ENCODE measurements around the gene IGBP1. TPM values are rescaled to one million over a fixed set of nuclear protein-coding genes. Genes with fewer than 3 reads are reported as not detected.

IGBP1 gene
- total RNA-seq, 2 donors from 2014 or later = 45.0 to 46.5 TPM

DNA sequence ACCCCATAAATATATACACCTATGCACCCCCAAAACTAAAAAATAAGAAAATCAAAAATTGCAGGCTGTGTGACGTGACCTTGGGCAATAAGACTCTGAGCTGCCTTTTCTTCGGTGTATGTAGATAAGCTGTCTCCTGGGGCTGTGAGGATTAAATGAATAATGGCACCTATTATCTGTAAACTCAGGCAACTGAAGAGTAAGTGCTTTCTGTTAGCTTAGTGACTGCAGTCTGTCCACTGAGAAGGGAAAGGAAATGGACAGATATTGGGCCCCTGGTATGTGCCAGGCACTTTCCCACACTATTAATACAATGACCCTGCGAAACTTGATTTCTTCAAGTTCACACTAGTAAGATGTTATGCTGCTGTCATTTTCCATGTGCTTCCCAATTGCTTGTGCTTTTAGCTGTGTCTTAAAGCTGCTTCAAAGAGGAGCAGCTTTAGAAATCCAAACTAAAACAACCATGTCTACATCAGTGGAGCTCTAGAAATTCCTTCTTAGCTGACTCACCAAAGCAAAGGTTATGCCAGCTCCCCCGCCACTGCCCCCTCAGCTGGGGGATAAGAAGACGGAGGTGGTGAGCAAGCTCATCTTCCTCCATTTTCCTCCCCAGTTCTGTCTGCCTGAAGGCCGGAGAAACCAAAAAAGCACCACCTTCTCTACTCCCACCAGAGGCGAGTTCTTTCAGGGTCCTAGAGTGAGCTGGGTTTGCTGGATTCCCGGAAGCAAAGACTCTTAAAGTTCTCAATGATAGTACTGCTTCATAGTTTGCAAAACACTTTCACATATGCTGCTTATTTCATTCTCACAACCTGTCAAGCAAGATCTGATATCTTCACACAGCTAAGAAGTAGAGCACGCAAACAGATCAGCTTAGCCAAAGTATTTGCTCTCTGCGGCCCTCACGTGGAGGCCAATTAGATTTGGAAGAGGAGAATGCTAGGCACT lies 35.3 kb downstream of the IGBP1 start:
- TF ChIP-seq, protein P1, sequence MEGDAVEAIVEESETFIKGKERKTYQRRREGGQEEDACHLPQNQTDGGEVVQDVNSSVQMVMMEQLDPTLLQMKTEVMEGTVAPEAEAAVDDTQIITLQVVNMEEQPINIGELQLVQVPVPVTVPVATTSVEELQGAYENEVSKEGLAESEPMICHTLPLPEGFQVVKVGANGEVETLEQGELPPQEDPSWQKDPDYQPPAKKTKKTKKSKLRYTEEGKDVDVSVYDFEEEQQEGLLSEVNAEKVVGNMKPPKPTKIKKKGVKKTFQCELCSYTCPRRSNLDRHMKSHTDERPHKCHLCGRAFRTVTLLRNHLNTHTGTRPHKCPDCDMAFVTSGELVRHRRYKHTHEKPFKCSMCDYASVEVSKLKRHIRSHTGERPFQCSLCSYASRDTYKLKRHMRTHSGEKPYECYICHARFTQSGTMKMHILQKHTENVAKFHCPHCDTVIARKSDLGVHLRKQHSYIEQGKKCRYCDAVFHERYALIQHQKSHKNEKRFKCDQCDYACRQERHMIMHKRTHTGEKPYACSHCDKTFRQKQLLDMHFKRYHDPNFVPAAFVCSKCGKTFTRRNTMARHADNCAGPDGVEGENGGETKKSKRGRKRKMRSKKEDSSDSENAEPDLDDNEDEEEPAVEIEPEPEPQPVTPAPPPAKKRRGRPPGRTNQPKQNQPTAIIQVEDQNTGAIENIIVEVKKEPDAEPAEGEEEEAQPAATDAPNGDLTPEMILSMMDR (conservative IDR thresholded peaks at IDR 0.05) = no peak

DNA sequence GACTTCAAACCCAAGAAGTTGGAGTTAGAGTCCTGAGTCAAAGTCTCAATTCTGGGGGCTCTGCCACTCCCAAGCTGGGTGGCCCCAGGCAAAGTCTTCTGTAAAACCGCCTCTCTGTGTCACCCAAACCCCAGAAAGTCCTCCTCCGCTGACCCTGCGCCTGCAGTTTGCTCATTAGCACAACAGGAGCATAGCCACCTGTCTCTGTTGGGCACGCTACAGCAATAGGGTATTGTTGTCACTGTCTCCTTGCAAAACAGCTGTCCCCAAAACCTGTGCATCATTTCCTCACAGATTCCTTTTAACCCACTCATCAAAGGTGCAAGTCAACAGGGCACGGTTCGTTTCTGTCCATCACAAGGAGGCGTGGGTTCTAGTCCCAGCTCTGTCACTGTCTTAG lies 36.0 kb downstream of the IGBP1 start:
- H3K4me1 ChIP-seq (ENCODE audit: control insufficient read depth, insufficient read depth, low read length) = no peaks in the 10 kb centered on the region
- H3K27ac ChIP-seq (ENCODE audit: low read depth, low read length) = no peak overlapping the region
- Mint-ChIP-seq H3K4me3 (no peak overlapping the region), H3K9me3 (peaks cover 48% of the 10 kb centered on the region), H3K27me3 (ENCODE audit: insufficient read depth) (no peaks in the 10 kb centered on the region), H3K36me3 (ENCODE audit: low read depth) (peaks cover 21% of the 10 kb centered on the region), H3K4me1 (peaks cover 29% of the 10 kb centered on the region), H3K27ac (peak overlapping the region; percentile 80)
- H3K9ac ChIP-seq (ENCODE audit: extremely low read depth, low read length, poor library complexity, severe bottlenecking) = no peak overlapping the region
- TF ChIP-seq, protein P1 (conservative IDR thresholded peaks at IDR 0.05) = no peak
- no peak overlapping the region for H3K4me3 ChIP-seq (ENCODE audit: low read length)
- H3K27me3 ChIP-seq (ENCODE audit: control insufficient read depth, insufficient read depth, low read length, poor library complexity, severe bottlenecking) = no peaks in the 10 kb centered on the region
- no peak for DNase-seq
- peaks cover 15% of the 10 kb centered on the region for H3K36me3 ChIP-seq (ENCODE audit: control insufficient read depth, insufficient read depth, low read length)
- WGBS, 2 experiments (ENCODE audit: insufficient coverage in 1 of 2, insufficient read length in 1 of 2) = 50 to 80% methylated on average over 2 to 7 of the region's 7 CpGs
- H3K9me3 ChIP-seq (ENCODE audit: control insufficient read depth, low read length) = no peaks in the 10 kb centered on the region

More for the DNA sequence above, 35.3 kb downstream of the IGBP1 start:
- H3K27me3 Mint-ChIP-seq (ENCODE audit: insufficient read depth) = no peaks in the 10 kb centered on the region
- peak; percentile 72 for DNase-seq
- Histone ChIP-seq H3K4me1 (ENCODE audit: control insufficient read depth, insufficient read depth, low read length) (no peaks in the 10 kb centered on the region), H3K27ac (ENCODE audit: low read depth, low read length) (no peak overlapping the region), H3K4me3 (ENCODE audit: low read length) (peak overlapping the region; percentile 39), H3K9me3 (ENCODE audit: control insufficient read depth, low read length) (no peaks in the 10 kb centered on the region), H3K36me3 (ENCODE audit: control insufficient read depth, insufficient read depth, low read length) (peaks cover 18% of the 10 kb centered on the region), H3K27me3 (ENCODE audit: control insufficient read depth, insufficient read depth, low read length, poor library complexity, severe bottlenecking) (no peaks in the 10 kb centered on the region), H3K9ac (ENCODE audit: extremely low read depth, low read length, poor library complexity, severe bottlenecking) (no peak overlapping the region)
- peak overlapping the region; percentile 36 for H3K4me3 Mint-ChIP-seq
- H3K4me1 Mint-ChIP-seq = peaks cover 29% of the 10 kb centered on the region
- peaks cover 47% of the 10 kb centered on the region for H3K9me3 Mint-ChIP-seq
- H3K36me3 Mint-ChIP-seq (ENCODE audit: low read depth) = peaks cover 24% of the 10 kb centered on the region
- 20% methylated on average over 11 of the region's 11 CpGs; no CpG with 5 or more reads in 1 of the 2 experiments for WGBS, 2 experiments (ENCODE audit: insufficient coverage in 1 of 2, insufficient read length in 1 of 2)
- H3K27ac Mint-ChIP-seq = peak overlapping the region; percentile 64

DNA sequence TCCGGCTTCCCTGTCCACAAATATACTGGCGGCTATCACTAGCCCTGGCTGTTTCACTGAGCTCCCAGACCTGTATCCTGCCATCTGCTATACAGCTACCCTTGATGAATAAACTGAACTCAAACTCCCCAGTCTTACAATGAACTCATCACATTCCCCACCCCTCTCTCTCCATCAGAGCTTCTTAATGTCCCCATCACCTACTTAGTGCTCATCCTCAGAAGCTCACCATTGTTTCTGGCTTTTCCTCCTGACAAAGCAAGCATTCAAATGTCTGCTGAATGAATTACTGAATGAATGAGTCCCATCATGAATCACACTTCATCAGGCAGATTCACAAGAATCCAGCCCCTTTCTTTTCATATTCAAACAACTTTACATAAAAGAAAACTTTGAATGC lies 38.4 kb downstream of the IGBP1 start:
- Mint-ChIP-seq H3K27me3 (ENCODE audit: insufficient read depth) (no peaks in the 10 kb centered on the region), H3K36me3 (ENCODE audit: low read depth) (peaks cover 2% of the 10 kb centered on the region), H3K9me3 (peaks cover 51% of the 10 kb centered on the region), H3K4me1 (peaks cover 29% of the 10 kb centered on the region), H3K27ac (no peak overlapping the region), H3K4me3 (no peak overlapping the region)
- Histone ChIP-seq H3K36me3 (ENCODE audit: control insufficient read depth, insufficient read depth, low read length) (no peaks in the 10 kb centered on the region), H3K9ac (ENCODE audit: extremely low read depth, low read length, poor library complexity, severe bottlenecking) (no peak overlapping the region), H3K27me3 (ENCODE audit: control insufficient read depth, insufficient read depth, low read length, poor library complexity, severe bottlenecking) (no peaks in the 10 kb centered on the region), H3K4me3 (ENCODE audit: low read length) (no peak overlapping the region), H3K27ac (ENCODE audit: low read depth, low read length) (peak overlapping the region; percentile 60), H3K4me1 (ENCODE audit: control insufficient read depth, insufficient read depth, low read length) (no peaks in the 10 kb centered on the region), H3K9me3 (ENCODE audit: control insufficient read depth, low read length) (no peaks in the 10 kb centered on the region)
- 84% methylated on average over 2 of the region's 2 CpGs; no CpG with 5 or more reads in 1 of the 2 experiments for WGBS, 2 experiments (ENCODE audit: insufficient coverage in 1 of 2, insufficient read length in 1 of 2)
- DNase-seq = no peak
- TF ChIP-seq, protein P1 (conservative IDR thresholded peaks at IDR 0.05) = no peak
